Astrocyte (in vitro differentiated cells and primary cell): ENCODE results near the gene BRWD1. TPM values are rescaled to one million over a fixed set of nuclear protein-coding genes. Genes with fewer than 3 reads are reported as not detected.

Experiments
- DNase-seq: peaks from one replicate; pipeline ENCODE4 v3.0.0-alpha.2; 2010; ENCODE audit warnings: low read depth
- FAIRE-seq: peaks from 2 replicates; lab custom pipeline; 2011; peaks lifted over from hg19 to GRCh38; lab: Jason Lieb, UNC
- H2AFZ ChIP-seq: 2 replicates; pipeline ENCODE4 v1.6.0; 2012; ENCODE audit warnings: low read depth, low read length, inconsistent platforms
- H3K27ac ChIP-seq: 2 replicates; pipeline ENCODE4 v1.5.1; 2011; ENCODE audit warnings: low read depth, low read length, inconsistent platforms
- H3K27me3 ChIP-seq: 2 replicates; pipeline ENCODE4 v1.6.0; 2011; ENCODE audit warnings: low read length, inconsistent platforms; ENCODE audit not compliant: insufficient read depth
- H3K36me3 ChIP-seq: 2 replicates; pipeline ENCODE4 v1.5.1; 2011; ENCODE audit warnings: low read length, inconsistent platforms; ENCODE audit not compliant: insufficient read depth
- H3K4me1 ChIP-seq: 2 replicates; pipeline ENCODE4 v1.5.1; 2011; ENCODE audit warnings: low read length, inconsistent platforms; ENCODE audit not compliant: insufficient read depth
- H3K4me2 ChIP-seq: 2 replicates; pipeline ENCODE4 v1.6.0; 2012; ENCODE audit warnings: low read length, inconsistent platforms
- H3K4me3 ChIP-seq: 2 replicates; pipeline ENCODE4 v1.5.1; 2011; ENCODE audit warnings: low read depth, mild to moderate bottlenecking, low read length, inconsistent platforms; ENCODE audit not compliant: insufficient read depth
- H3K79me2 ChIP-seq: 2 replicates; pipeline ENCODE4 v1.6.0; 2012; ENCODE audit warnings: mild to moderate bottlenecking, low read length, inconsistent platforms; ENCODE audit not compliant: insufficient read depth
- H3K9ac ChIP-seq: 2 replicates; pipeline ENCODE4 v1.6.0; 2012; ENCODE audit warnings: mild to moderate bottlenecking, low read length, inconsistent platforms
- H3K9me3 ChIP-seq: 2 replicates; pipeline ENCODE4 v1.5.1; 2012; ENCODE audit warnings: low read depth, mild to moderate bottlenecking, low read length, inconsistent platforms; ENCODE audit not compliant: insufficient read depth
- H4K20me1 ChIP-seq: 2 replicates; pipeline ENCODE4 v1.6.0; 2012; ENCODE audit warnings: low read length, inconsistent platforms; ENCODE audit not compliant: insufficient read depth
- H3K27ac Mint-ChIP-seq: one replicate; pipeline ENCODE4 v1.8.0; 2021; ENCODE audit warnings: mild to moderate bottlenecking, mixed read lengths; ENCODE audit not compliant: unreplicated experiment
- H3K27me3 Mint-ChIP-seq: one replicate; pipeline ENCODE4 v1.8.0; 2021; ENCODE audit warnings: low read depth, mixed read lengths; ENCODE audit not compliant: unreplicated experiment
- H3K36me3 Mint-ChIP-seq: one replicate; pipeline ENCODE4 v1.8.0; 2021; ENCODE audit warnings: low read depth, mixed read lengths; ENCODE audit not compliant: unreplicated experiment
- H3K4me1 Mint-ChIP-seq: one replicate; pipeline ENCODE4 v1.8.0; 2021; ENCODE audit warnings: low read depth, mixed read lengths; ENCODE audit not compliant: unreplicated experiment
- H3K4me3 Mint-ChIP-seq: one replicate; pipeline ENCODE4 v1.8.0; 2021; ENCODE audit warnings: mild to moderate bottlenecking, moderate library complexity, mixed read lengths; ENCODE audit not compliant: unreplicated experiment
- H3K9me3 Mint-ChIP-seq: one replicate; pipeline ENCODE4 v1.8.0; 2021; ENCODE audit warnings: mild to moderate bottlenecking, mixed read lengths; ENCODE audit not compliant: unreplicated experiment
- EZH2 ChIP-seq: IDR thresholded peaks from 2 replicates; pipeline ENCODE4 v1.6.1; 2012; ENCODE audit warnings: mild to moderate bottlenecking, low read length, inconsistent platforms; ENCODE audit not compliant: insufficient read depth
- total RNA-seq: library from RNA; stranded (reverse); gene quantifications from 2 replicates; pipeline ENCODE4 v1.2.1, GENCODE V29; 2021
- TF ChIP-seq, protein P1 (sequence below): IDR thresholded peaks from 2 replicates; pipeline ENCODE4 v1.5.1; 2011; ENCODE audit warnings: low read depth, mild to moderate bottlenecking, inconsistent platforms, low read length, moderate library complexity; ENCODE audit not compliant: insufficient read depth

Gene BRWD1
- total RNA-seq, 1 donor from 2014 or later = 28.1 TPM

DNA sequence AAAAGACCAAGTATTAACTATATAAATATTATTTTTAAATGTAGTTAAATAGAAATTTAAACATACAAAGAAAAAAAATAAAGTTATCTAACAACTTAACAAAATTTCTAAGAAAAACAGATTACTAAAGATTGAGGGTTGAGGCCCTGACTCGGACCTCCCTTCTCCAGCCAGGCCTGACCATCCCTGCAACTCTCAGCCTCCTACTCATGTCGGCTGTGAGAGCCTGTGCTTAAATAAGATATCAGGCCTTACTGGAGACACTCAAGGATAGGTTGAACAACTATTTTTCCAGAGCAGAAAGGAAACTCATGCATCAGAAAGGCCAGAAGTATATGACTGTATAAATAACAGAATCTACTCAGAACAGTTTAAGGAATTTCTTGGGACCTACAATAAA lies 97.1 kb downstream of the BRWD1 start:
- no peak overlapping the region for H3K27ac Mint-ChIP-seq

DNA sequence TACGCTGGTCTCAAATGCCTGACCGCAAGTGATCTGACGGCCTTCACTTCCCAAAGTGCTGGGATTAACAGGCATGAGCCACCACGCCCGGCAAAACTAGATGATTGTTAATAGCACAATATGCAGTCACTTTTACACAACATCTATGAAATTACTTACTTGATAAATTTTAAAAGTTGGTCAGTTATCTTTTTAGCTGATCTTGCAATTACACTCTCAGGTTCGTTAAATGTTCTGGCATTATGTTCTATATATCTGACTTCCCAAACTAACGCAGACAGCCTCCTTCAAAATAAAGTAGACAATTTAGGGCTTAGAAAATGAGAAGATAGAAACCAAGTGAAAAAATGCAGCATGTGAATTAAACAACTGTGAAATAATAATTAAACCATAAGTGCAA lies 98.4 kb downstream of the BRWD1 start:
- Histone ChIP-seq H3K4me1 (no peaks in the 10 kb centered on the region), H3K79me2 (no peaks in the 10 kb centered on the region), H3K27me3 (no peaks in the 10 kb centered on the region), H4K20me1 (no peaks in the 10 kb centered on the region), H3K27ac (no peak overlapping the region), H2AFZ (no peak overlapping the region), H3K4me3 (no peak overlapping the region), H3K9me3 (no peaks in the 10 kb centered on the region), H3K4me2 (no peak overlapping the region), H3K9ac (no peak overlapping the region), H3K36me3 (peaks cover 11% of the 10 kb centered on the region)
- Mint-ChIP-seq H3K27ac (no peak overlapping the region), H3K36me3 (peaks cover 4% of the 10 kb centered on the region), H3K4me1 (no peaks in the 10 kb centered on the region), H3K9me3 (no peaks in the 10 kb centered on the region), H3K27me3 (no peaks in the 10 kb centered on the region), H3K4me3 (no peak overlapping the region)
- TF ChIP-seq, protein P1, sequence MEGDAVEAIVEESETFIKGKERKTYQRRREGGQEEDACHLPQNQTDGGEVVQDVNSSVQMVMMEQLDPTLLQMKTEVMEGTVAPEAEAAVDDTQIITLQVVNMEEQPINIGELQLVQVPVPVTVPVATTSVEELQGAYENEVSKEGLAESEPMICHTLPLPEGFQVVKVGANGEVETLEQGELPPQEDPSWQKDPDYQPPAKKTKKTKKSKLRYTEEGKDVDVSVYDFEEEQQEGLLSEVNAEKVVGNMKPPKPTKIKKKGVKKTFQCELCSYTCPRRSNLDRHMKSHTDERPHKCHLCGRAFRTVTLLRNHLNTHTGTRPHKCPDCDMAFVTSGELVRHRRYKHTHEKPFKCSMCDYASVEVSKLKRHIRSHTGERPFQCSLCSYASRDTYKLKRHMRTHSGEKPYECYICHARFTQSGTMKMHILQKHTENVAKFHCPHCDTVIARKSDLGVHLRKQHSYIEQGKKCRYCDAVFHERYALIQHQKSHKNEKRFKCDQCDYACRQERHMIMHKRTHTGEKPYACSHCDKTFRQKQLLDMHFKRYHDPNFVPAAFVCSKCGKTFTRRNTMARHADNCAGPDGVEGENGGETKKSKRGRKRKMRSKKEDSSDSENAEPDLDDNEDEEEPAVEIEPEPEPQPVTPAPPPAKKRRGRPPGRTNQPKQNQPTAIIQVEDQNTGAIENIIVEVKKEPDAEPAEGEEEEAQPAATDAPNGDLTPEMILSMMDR = no peak
- TF ChIP-seq EZH2 = no peak
- DNase-seq (no peak), FAIRE-seq (no peak)

More for the DNA sequence above, 97.1 kb downstream of the BRWD1 start:
- H2AFZ ChIP-seq = no peak overlapping the region
- no peaks in the 10 kb centered on the region for H3K79me2 ChIP-seq
- H3K27me3 ChIP-seq = no peaks in the 10 kb centered on the region
- peaks cover 4% of the 10 kb centered on the region for H3K36me3 Mint-ChIP-seq
- H3K9me3 Mint-ChIP-seq = no peaks in the 10 kb centered on the region
- TF ChIP-seq EZH2 = no peak
- TF ChIP-seq, protein P1 = no peak
- H4K20me1 ChIP-seq = no peaks in the 10 kb centered on the region
- no peaks in the 10 kb centered on the region for H3K27me3 Mint-ChIP-seq
- no peak overlapping the region for H3K4me2 ChIP-seq
- no peak overlapping the region for H3K4me3 Mint-ChIP-seq
- no peak overlapping the region for H3K27ac ChIP-seq
- H3K4me3 ChIP-seq = no peak overlapping the region
- no peak for DNase-seq
- no peaks in the 10 kb centered on the region for H3K9me3 ChIP-seq
- H3K4me1 Mint-ChIP-seq = no peaks in the 10 kb centered on the region
- no peaks in the 10 kb centered on the region for H3K4me1 ChIP-seq
- FAIRE-seq = no peak
- H3K9ac ChIP-seq = no peak overlapping the region
- H3K36me3 ChIP-seq = peaks cover 8% of the 10 kb centered on the region

DNA sequence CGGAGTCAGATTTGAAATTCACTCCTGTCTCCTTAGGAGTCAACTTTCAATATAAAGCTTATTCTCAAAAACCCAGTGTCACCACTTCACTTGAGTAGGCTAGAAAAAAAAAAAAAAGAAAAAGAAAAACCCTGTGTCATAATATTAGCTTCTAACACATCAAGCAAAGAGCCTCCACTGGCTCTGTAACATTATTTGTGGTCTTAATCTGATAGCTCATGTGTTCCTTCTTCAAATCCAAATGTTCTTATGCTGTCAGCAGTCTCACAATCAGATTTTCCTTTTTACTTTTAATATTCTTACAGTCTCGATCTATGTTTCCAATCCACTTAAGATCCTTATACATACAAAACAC lies 104.1 kb downstream of the BRWD1 start:
- no peaks in the 10 kb centered on the region for H4K20me1 ChIP-seq
- no peak overlapping the region for H3K9ac ChIP-seq
- H3K27ac ChIP-seq = no peak overlapping the region
- H3K4me3 Mint-ChIP-seq = no peak overlapping the region
- H3K4me1 ChIP-seq = no peaks in the 10 kb centered on the region
- no peak overlapping the region for H3K27ac Mint-ChIP-seq
- H2AFZ ChIP-seq = no peak overlapping the region
- peaks cover 8% of the 10 kb centered on the region for H3K36me3 Mint-ChIP-seq
- H3K9me3 ChIP-seq = no peaks in the 10 kb centered on the region
- H3K36me3 ChIP-seq = peaks cover 27% of the 10 kb centered on the region
- FAIRE-seq (no peak), DNase-seq (no peak)
- no peaks in the 10 kb centered on the region for H3K4me1 Mint-ChIP-seq
- H3K27me3 Mint-ChIP-seq = no peaks in the 10 kb centered on the region
- H3K9me3 Mint-ChIP-seq = no peaks in the 10 kb centered on the region
- H3K4me2 ChIP-seq = no peak overlapping the region
- no peak overlapping the region for H3K4me3 ChIP-seq
- no peaks in the 10 kb centered on the region for H3K79me2 ChIP-seq
- no peaks in the 10 kb centered on the region for H3K27me3 ChIP-seq
- TF ChIP-seq, protein P1 = no peak
- TF ChIP-seq EZH2 = no peak
